Smooth muscle cell (in vitro differentiated cells): ENCODE results near the gene UNC119. TPM values are rescaled to one million over a fixed set of nuclear protein-coding genes. Genes with fewer than 3 reads are reported as not detected.

Experiments
- DNase-seq: peaks from one replicate; lab custom pipeline; 2025; ENCODE audit not compliant: unreplicated experiment; lab: John Stamatoyannopoulos, UW
- H2AFZ ChIP-seq: fragments of 200-600 bp; sonication (generic); 2 replicates; pipeline ENCODE4 v1.6.0; 2016; ENCODE audit warnings: antibody characterized with exemption, low read depth, mild to moderate bottlenecking
- H3F3A ChIP-seq: fragments of 200-600 bp; sonication (generic); 2 replicates; pipeline ENCODE4 v1.6.0; 2017; ENCODE audit warnings: antibody characterized with exemption, low read depth
- H3K27ac ChIP-seq: fragments of 200-600 bp; sonication (generic); 2 replicates; pipeline ENCODE4 v1.5.1; 2016; ENCODE audit warnings: low read depth, mild to moderate bottlenecking
- H3K27me3 ChIP-seq: fragments of 200-600 bp; sonication (generic); 2 replicates; pipeline ENCODE4 v1.6.1; 2016; ENCODE audit warnings: low read depth, mild to moderate bottlenecking
- H3K36me3 ChIP-seq: fragments of 200-600 bp; sonication (generic); 2 replicates; pipeline ENCODE4 v1.5.1; 2016; ENCODE audit warnings: low read depth
- H3K4me1 ChIP-seq: fragments of 200-600 bp; sonication (generic); 2 replicates; pipeline ENCODE4 v1.5.1; 2016; ENCODE audit warnings: low read depth
- H3K4me2 ChIP-seq: fragments of 200-600 bp; sonication (generic); 2 replicates; pipeline ENCODE4 v1.6.0; 2016; ENCODE audit warnings: mild to moderate bottlenecking
- H3K4me3 ChIP-seq: fragments of 200-600 bp; sonication (generic); 2 replicates; pipeline ENCODE4 v1.5.1; 2016; ENCODE audit warnings: mild to moderate bottlenecking
- H3K79me2 ChIP-seq: fragments of 200-600 bp; sonication (generic); 2 replicates; pipeline ENCODE4 v1.6.0; 2016; ENCODE audit warnings: low read depth, mild to moderate bottlenecking
- H3K9ac ChIP-seq: fragments of 200-600 bp; sonication (generic); 2 replicates; pipeline ENCODE4 v1.6.0; 2016; ENCODE audit warnings: low read depth
- H3K9me3 ChIP-seq: fragments of 200-600 bp; sonication (generic); replicated peaks from 2 replicates; pipeline ENCODE4 v1.5.1; 2016; ENCODE audit warnings: low read depth
- H4K20me1 ChIP-seq: fragments of 200-600 bp; sonication (generic); 2 replicates; pipeline ENCODE4 v1.6.0; 2016; ENCODE audit warnings: low read depth
- CTCF ChIP-seq: fragments of 200-600 bp; sonication (generic); IDR thresholded peaks from 2 replicates; pipeline ENCODE4 v1.5.1; 2017; ENCODE audit warnings: borderline replicate concordance, mild to moderate bottlenecking, antibody characterized with exemption; ENCODE audit not compliant: insufficient read depth, poor library complexity, severe bottlenecking
- WGBS: methylation state at CpG from one replicate; pipeline ENCODE4 v1.1.7; 2016; ENCODE audit warnings: low lambda C conversion rate; 5-methylcytosine and 5-hydroxymethylcytosine counted together
- polyA plus RNA-seq: library from polyadenylated mRNA; unstranded; fragments of >200 nt; fragmentation: Nextera tagmentation; extraction: Ambion mirVana; gene quantifications from 2 replicates; pipeline ENCODE4 v1.2.1, GENCODE V29; 2016
- total RNA-seq: library from RNA; depleted of rRNA; stranded (reverse); fragments of >200 nt; gene quantifications from 2 replicates; pipeline ENCODE4 v1.2.3, GENCODE V29; 2014

Gene UNC119
- total and polyA plus RNA-seq, 2 experiments from 2014 or later, result 35.9 to 46.9 TPM

DNA sequence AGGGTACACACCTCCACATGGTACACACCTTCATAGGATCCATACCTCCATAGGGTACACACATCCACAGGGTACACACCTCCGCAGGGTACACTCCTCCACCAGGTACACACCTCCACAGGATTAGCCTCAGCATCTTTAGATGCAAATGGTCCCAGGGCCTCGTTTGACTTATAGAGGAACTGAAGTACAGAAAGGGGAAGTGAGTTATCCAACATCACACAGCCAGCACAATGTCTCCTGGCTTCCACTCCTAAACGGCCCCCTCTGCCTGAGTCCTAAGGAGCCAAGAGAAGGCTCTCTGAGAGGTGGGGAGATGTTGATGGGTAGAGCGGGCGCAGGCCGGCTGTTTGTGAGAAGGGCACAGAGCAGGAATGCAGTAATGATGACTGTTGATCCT, 34.3 kb downstream of the UNC119 start:
- H3F3A ChIP-seq, result no peaks in the 10 kb centered on the region
- H3K27ac ChIP-seq, result no peak overlapping the region
- H3K4me2 ChIP-seq, result no peak overlapping the region
- H3K36me3 ChIP-seq, result no peaks in the 10 kb centered on the region
- no peak for TF ChIP-seq CTCF
- H4K20me1 ChIP-seq, result no peaks in the 10 kb centered on the region
- no peak overlapping the region for H3K4me3 ChIP-seq
- 84% methylated on average over 6 of the region's 6 CpGs for WGBS
- no peaks in the 10 kb centered on the region for H3K79me2 ChIP-seq
- H3K4me1 ChIP-seq, result no peaks in the 10 kb centered on the region
- DNase-seq, result no peak
- peaks cover 3% of the 10 kb centered on the region for H3K27me3 ChIP-seq
- no peaks in the 10 kb centered on the region for H3K9me3 ChIP-seq
- no peak overlapping the region for H2AFZ ChIP-seq
- H3K9ac ChIP-seq, result no peak overlapping the region

GRCh38 chr17:28515518-28515917, 36.9 kb downstream of the UNC119 start:
- no peak for DNase-seq
- H4K20me1 ChIP-seq, result no peaks in the 10 kb centered on the region
- no peak overlapping the region for H2AFZ ChIP-seq
- no peaks in the 10 kb centered on the region for H3K79me2 ChIP-seq
- H3K27me3 ChIP-seq, result peaks cover 7% of the 10 kb centered on the region
- WGBS, result 100% methylated on average over 1 of the region's 1 CpG
- TF ChIP-seq CTCF, result no peak
- H3K9ac ChIP-seq, result no peak overlapping the region
- H3K9me3 ChIP-seq, result no peaks in the 10 kb centered on the region
- no peak overlapping the region for H3K4me3 ChIP-seq
- no peaks in the 10 kb centered on the region for H3K36me3 ChIP-seq
- H3K27ac ChIP-seq, result no peak overlapping the region
- no peak overlapping the region for H3K4me2 ChIP-seq
- H3K4me1 ChIP-seq, result no peaks in the 10 kb centered on the region
- no peaks in the 10 kb centered on the region for H3F3A ChIP-seq

DNA sequence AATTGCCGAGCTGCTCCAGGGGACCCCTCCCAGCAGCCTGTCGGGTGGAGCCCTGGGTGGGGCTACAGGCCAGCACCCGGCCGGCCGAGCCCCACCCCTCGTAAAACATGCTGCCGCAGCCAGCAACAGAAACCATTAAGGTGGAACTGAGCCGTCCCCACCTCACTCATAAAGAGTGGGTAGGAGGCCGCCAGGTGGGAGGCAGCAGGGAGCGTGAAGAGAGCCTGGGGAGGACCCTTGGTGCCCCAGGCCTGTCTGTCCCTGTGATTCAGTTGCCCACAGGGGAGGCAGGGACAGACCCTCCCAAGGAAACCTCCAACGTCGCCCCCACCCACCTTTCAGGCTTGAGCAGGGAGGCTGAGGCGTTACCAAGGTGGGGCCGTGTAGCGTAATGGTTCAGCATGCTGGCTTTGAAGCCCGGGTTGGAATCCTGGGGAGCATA, 37.8 kb downstream of the UNC119 start:
- Histone ChIP-seq H3K4me2 (no peak overlapping the region), H3K27me3 (peaks cover 7% of the 10 kb centered on the region), H3K79me2 (no peaks in the 10 kb centered on the region), H2AFZ (no peak overlapping the region), H3K9ac (no peak overlapping the region), H3K9me3 (no peaks in the 10 kb centered on the region), H4K20me1 (no peaks in the 10 kb centered on the region), H3K27ac (no peak overlapping the region), H3K4me1 (no peaks in the 10 kb centered on the region), H3K36me3 (no peaks in the 10 kb centered on the region), H3F3A (no peaks in the 10 kb centered on the region), H3K4me3 (no peak overlapping the region)
- no peak for DNase-seq
- TF ChIP-seq CTCF, result no peak
- WGBS, result 73% methylated on average over 16 of the region's 16 CpGs

GRCh38 chr17:28513476-28513875, 38.9 kb downstream of the UNC119 start:
- WGBS, result 81% methylated on average over 7 of the region's 7 CpGs
- Histone ChIP-seq H3F3A (no peaks in the 10 kb centered on the region), H3K4me3 (no peak overlapping the region), H3K9me3 (no peaks in the 10 kb centered on the region), H3K27ac (no peak overlapping the region), H4K20me1 (no peaks in the 10 kb centered on the region), H3K4me1 (no peaks in the 10 kb centered on the region), H3K4me2 (no peak overlapping the region), H3K27me3 (peaks cover 7% of the 10 kb centered on the region), H3K9ac (no peak overlapping the region), H3K79me2 (no peaks in the 10 kb centered on the region), H3K36me3 (no peaks in the 10 kb centered on the region), H2AFZ (no peak overlapping the region)
- no peak for TF ChIP-seq CTCF
- DNase-seq, result no peak
